CD4-positive, alpha-beta T cell treated with Interleukin-17A for 4 hours (primary cell): ENCODE measurements around the gene NVL.
"Not testable (repeated sequence)": the region's sequence is repeated elsewhere in the genome, so short reads cannot be mapped to it uniquely, and the experiment has no call there.

Experiments used
- DNase-seq: peaks from one replicate; pipeline ENCODE4 v3.0.0-alpha.2; 2020; ENCODE audit warnings: mixed read lengths

Gene NVL

DNA sequence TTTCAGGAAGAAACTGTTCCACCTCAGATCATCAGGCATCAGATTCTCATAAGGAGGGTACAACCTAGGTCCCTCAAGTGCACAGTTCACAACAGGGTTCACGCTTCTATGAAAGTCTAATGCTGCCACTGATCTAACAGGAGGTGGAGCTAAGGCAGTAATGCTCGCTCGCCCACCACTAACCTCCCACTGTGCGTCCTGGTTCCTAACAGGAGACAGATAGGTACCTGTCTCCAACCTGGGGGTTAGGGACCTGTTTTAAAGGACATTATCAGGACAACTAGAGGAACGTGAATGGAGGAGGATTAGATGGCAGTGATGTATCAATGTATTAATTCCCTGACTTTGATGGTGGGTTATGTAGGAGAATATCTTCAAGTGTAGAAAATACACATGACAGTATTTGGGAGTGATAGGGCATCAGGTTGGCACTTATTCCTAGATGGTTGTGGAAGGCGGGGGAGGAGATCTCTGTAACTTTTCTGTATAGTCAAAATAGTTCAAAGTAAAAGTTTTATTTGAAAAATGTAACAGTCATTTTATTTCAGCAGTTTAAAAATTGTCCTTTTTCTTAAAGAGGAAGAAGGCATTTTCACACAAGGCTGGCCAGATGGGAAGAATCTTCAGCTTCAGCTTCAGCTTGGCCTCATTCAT lies 103.0 kb downstream of the NVL start:
- no peak for DNase-seq

DNA sequence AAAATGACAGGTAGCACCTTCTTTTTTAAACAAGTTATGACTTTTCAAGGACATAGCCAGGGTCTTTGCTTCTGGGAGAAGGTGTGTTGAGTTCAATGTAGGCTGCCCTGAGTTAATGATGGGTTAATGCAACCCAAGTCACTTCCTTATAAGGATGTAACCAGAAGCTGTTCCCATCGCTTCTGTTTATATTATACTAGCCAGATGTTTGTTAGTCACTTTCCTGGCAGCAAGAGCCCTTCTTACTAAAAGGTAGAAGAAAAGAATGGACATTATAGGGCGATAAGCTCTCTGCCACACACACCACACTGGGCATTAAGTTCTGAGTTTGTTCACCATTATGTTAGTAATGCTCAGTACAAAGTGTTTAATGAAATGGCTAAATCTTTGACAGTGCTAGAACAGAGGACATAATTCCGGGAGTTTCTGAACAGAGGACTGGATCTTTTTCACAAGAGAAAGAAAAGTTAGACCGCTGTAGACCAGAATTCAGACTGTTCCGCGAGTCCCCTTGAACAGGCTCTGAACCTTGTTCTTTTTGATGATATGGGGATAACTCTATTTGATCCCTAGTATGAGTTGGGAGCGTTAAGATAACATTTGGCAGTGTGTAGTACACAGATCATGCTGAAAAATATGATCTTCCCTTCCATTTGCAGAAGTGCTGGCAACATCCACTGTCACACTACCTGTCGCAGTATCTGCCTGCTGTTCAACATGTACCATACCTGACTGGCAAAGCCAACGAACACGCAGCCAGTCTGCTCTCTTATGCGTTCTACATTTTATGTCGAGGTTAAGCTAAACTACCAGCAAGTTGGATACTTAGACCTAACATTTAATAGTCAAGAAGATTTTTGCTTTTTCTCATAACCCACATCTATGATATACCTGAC lies 105.9 kb downstream of the NVL start:
- DNase-seq, result no peak

DNA sequence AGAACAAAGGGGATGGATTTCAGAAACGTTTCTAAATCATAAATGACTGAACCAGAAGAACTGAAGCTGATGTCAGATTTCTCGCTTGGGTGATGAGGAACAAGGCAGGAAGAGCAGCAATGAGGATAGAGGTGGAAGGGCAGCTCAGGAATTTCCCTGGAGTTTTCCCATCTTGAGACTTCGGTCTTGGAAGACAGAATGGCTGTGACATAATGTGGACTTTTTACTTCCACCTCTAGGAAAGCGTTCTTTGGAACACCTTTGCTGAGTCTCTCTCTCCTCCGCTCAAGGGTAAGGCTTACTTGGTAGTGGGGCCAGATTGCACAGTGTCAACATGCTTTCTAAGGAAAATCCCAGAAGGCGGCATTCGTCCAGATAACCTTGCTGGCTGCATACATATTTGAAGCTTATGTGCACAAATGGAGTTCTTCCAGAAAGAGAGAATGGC lies 110.3 kb downstream of the NVL start:
- no peak for DNase-seq

DNA sequence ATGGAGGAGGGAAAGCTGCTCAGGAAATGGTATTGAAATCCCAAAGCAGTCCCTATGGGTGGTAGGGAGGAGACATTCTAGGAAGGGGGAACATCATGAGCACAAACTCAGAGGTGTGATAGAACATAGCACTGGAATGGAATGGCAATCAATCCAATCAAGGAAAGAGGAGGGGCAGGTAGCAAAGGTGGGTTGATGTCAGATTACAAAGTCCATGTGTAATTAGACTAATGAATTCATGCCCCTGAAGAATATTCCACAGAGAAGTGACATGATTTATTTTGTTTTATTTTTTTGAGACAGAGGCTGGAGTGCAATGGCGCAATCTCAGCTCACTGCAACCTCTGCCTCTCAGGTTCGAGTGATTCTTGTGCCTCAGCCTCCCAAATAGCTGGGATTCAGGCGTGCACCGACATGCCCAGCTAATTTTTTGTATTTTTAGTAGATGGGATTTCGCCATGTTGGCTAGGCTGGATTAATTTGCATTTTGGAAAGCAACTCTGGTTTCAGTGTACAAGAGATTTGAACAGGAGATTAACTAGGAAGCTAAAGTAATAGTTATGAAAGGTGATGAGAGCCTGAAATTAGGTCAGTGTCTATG lies 110.9 kb downstream of the NVL start:
- DNase-seq, result no peak

DNA sequence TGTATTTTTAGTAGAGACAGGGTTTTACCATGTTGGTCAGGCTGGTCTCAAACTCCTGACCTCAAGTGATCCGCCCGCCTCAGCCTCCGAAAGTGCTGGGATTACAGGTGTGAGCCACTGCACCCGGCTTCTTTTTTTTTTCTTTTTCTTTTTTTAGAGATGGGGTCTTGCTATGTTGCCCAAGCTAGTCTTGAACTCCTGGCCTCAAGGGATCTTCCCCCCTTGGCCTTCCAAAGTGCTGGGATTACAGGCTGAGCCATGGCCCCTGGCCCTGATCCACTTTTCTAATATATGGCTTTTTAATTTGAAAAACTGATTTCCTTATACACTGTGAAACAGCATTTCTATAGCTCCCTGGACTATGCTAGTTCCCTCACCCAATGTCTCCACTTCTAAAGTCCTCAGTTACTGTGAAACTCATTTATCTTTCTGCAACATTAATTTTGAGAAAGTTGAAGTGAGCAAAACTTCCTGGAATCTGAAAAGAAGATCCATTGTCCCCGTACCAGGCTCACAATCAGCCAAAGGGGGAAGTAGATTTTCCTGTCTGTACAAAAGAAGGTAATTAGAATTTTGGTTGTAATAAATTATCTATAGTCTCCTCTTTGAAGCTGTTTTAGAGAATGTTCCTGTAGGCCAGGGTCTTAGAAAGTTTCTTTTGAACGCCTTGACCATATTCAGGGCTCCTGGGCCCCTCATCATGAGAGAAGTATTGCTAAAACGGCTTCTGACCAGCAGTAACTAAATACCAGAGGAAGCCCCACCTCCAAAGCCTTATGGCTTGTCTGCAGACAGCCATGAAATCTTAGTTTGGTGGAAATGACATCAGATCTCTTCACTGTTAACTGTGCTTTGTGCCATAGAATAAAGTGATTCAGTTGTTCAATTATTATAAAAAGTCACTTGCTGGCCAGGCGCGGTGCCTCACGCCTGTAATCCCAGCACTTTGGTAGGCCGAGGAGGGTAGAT lies 112.0 kb downstream of the NVL start:
- no peak for DNase-seq

DNA sequence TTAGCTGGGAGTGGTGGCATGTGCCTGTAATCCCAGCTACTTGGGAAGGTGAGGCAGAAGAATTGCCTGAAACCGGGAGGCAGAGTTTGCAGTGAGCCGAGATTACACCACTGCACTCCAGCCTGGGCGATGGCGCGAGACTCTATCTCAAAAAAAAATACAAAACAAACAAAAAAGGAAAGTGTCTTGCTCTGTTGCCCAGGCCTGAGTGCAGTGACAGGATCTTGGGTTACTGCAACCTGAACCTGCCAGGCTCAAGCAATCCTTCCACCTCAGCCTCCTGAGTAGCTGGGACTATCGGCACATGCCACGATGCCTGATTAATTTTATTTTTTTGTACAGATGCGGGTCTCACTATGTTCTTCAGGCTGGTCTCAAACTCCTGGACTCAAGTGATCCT lies 113.6 kb downstream of the NVL start:
- DNase-seq, result no peak

DNA sequence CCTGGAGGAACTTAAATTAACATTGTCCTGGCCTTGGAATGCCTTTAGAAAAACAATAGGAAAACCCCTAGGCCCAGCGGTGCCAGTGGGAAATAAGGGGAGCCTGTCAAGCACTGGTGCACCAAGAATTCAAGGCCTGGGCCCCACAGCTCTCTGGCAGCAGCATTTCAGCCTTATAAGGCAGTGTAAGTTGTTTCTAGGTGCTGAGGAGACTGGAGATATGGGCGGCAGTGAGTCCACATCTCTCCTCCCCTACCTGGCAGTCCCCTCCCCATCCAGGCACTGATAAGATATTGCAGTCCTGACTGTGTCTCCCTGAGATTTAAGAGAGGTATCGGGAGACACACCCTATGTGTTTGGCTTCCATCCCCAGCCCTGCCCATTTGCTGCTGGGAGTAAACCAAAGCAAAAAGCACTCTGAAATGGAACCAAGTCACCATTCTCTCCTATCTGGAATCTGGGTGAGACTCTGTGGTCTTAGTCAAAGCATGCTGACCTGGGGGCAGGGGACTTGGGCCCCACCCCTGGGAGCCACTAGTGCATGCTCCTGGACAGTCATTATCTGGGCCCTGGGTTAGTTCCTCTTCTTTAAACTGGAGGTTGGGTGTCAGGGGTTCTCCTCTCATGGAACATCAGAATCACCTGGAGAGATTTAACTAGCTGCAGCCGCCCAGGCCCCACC lies 116.4 kb downstream of the NVL start:
- no peak for DNase-seq

DNA sequence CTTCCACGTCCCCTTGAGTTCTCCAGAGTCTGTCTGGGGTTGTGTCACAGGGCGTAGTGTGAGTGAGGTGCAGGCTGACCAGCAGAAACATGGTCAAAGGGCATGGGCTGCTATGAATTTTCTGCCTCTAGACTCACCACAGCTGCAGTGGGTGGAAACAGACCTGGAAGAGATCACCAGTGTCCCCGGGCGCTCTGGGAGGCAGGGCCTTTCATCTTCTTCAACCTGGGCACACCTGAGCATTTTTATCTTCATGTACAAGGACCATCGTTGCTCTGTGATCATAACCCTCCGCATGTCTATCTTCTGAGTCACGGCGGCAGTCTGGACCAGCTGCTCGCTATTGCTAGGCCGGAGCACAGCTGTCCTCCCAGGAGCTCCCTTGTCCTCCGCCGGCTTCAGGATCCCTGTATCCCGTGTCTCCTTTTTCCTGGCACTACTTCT lies 117.3 kb downstream of the NVL start:
- DNase-seq, result no peak

DNA sequence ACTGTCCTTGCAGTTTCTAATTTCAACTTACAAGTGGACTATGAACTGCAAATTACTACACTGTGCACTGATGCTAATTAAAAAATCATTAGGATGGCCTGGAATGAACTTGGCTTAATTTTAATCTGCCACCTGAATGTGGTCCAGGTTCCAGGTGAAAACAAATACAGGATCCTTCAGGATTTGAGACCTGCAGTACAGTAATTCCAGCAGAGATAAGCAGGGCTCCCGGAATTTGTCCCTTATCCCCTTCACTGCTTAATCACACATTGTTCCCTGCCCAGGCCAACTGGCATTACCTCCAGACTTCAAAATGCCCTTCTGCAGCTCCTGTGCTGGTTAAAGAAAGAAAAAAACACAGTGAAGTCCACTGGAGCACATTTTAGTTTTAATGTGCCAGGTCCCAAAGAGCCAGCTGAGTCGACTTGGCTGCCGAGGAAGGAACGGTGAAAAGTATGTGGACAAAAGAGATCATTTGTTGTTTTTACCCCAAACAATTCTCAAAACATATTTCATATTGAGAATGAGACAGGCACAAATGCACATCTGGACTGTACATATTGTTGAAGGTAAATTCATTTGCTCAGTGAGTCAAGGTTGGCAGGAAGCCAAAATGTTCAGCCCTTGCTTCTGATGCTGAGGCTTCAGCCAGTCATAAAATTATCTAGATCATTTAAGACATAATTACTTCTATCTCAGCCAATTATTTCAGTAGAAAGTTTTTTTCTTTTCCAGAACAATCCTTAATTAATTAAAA lies 118.6 kb downstream of the NVL start:
- peak; percentile 27 for DNase-seq

DNA sequence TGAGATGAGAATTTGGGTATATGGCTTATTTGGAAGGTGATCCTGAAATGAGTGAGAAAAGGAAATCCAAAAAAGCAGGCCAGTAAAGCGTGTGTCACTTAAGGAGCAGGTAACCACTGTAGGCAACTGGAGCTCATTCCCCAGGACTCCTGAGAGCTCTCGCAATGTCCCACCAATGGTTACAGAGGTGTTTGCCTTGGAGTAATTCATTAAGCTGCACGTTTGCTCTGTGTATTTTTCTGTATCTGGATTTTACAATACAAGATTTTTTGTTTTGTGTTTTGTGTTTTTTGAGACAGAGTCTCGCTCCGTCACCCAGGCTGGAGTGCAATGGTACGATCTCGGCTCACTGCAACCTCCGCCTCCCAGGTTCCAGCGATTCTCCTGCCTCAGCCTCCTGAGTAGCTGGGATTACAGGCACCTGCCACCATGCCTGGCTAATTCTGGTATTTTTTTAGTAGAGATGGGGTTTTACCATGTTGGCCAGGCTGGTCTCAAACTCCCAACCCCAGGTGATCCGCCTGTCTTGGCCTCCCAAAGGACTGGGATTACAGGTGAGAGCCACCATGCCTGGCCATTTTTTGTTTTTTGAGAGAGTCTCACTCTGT lies 123.9 kb downstream of the NVL start:
- not testable (repeated sequence) for DNase-seq

DNA sequence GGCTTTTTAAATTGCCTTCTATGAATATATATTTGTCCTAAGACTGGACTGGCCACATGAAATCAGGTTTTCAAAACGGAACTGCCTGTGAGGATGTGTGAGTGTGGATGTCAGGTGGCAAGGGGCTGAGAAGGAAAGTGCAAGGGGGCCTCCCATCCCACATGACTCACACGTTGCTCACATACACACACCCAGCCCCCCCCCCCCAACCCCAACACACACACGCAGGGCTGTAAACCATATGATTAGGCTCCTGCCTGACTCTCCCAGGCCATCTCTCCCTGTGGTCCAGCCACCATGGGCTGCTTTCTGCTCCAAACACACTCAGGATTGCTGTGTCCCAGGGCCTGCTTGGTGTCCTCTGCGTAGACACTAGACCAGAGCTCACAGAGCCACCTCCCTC lies 124.5 kb downstream of the NVL start:
- DNase-seq, result peak; percentile 59

DNA sequence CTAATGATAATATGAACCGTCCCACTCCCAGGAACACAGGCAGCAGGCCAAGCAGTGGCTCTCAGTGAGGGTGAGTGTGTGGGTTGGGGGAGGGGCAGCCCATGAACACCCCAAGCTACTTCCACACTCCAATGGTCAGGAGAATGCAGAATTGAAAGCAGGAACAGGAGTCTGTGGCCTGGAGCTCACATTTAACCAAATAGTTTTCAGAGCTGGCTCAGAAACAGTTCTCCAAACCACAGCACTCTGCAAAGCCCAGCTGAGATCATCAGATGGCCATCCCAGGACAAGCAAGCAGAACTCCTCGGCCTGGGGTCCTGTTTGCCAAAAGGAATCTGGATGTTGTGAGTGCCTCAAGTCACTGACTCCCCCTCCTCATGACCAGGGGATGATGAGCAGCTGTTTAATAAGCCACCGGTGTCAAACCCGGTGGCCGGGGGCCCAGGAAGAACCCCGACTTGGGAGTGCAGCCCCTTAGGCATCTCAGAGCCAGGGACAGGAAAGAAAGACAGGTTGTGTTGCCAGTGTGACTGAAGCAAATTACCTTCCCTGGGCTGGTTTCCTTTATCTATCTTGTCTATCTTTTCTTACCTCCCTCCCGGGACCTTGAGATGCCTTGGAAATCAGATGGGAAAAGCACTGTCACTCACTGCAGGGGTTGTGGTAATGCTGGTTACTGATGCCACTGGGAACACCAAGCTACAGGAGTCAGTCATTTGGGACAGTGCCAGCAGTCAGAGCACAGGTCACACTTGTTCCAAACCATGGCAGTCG lies 126.5 kb downstream of the NVL start:
- DNase-seq, result no peak

DNA sequence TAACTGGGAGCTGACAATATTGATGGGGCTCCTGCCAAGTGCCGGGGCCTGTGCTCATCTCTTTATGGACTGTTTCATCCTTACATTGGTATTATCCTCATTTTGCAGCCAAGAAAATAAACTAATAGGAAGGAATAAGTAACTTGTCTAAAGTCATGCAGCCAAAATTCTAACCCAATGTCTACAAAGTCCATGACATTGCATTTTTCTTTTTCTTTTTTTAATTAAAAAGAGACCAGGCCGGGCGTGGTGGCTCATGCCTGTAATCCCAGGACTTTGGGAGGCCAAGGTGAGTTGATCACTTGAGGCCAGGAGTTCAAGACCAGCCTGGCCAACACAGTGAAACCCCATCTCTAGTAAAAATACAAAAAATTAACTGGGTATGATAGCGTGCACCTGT lies 128.1 kb downstream of the NVL start:
- no peak for DNase-seq

DNA sequence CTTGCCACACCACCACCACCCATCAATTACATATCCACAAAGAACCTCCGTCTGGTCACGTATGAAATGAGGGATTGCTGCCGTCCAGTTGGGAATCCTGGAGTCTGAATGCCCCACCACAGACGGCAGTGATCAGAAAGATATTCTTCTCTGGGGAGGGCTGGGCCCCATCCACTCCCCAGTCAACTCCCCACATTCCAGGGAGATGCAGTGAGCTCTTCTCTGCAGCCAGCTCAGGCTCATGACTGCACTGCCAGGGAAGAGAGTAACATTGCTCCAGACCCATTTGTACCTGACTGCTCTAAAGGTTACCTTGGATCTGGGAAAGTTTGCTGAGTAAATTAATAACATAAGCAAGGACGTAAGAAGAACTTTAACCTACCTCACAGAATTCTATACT lies 128.6 kb downstream of the NVL start:
- DNase-seq, result no peak

DNA sequence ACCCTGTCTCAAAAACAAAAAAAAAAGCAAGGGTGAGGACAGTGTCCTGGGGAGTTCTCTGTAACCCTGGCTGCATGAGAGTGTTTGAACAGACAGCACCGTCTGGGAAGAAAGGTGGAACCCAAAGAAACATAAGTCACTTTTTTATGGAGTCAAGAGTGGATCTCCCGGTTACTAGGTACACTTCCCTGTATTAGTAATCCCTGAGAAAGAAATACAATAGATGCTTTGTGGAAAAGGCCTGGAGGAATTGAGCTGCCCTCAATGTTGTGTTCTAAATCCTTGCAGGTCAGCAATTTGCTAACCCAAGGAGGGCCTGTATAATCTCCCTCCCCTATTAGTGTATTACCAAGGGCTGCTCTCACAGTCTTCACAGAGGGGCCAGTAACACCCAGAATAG lies 130.3 kb downstream of the NVL start:
- no peak for DNase-seq

DNA sequence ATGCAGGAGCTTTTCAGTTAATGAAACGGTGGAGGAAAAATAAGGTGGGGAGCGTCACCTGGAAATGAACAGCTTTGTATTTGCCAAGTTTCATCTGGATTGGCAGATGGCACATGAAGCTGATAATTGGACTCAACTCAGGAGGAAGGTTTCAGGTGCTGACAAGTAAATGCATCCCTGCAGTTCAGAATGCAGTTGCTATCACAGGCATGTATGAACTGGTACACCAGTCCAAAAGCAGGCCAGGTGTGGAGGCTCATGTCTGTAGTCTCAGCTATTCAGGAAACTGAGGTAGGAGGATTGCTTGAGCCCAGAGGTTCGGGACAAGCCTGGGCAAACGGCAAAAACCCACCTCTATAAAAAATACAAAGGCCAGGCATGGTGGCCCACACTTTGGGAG lies 131.4 kb downstream of the NVL start:
- DNase-seq, result no peak

DNA sequence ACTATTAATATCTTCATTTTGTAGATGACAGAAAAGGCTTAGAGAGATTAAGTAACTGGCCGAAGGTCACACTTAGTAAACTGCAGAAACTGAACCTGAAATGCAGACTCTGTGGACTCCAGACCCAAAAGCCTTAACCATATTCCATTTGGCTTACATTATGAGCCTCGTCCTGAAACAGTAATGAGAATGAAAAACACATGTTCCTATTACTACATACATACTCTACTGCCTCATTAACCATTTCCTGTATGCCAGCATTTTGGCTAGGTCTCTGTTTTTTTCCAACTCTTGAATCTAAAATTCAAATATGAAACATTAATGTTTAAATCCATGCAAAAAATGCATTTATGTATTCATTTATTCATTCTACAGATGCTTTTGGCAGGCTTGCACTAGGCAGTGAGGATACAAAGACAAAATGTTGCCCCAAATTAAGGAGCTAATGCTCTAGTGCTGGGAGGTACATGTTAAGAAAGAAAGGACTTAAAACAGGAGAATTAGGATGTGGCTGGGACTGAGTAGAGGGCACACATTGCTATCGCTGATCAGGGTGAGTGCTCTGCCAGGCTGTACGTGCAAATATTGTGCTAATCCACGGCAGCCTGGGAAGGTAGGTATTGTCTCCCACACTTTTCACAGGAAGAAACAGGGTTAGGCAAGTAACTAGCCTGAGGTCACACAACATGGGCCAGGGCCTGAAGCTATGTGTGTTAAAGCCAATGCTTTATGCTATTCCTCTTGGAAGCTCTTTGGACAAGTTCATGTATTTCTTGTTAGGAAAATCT lies 133.0 kb downstream of the NVL start:
- DNase-seq, result no peak

DNA sequence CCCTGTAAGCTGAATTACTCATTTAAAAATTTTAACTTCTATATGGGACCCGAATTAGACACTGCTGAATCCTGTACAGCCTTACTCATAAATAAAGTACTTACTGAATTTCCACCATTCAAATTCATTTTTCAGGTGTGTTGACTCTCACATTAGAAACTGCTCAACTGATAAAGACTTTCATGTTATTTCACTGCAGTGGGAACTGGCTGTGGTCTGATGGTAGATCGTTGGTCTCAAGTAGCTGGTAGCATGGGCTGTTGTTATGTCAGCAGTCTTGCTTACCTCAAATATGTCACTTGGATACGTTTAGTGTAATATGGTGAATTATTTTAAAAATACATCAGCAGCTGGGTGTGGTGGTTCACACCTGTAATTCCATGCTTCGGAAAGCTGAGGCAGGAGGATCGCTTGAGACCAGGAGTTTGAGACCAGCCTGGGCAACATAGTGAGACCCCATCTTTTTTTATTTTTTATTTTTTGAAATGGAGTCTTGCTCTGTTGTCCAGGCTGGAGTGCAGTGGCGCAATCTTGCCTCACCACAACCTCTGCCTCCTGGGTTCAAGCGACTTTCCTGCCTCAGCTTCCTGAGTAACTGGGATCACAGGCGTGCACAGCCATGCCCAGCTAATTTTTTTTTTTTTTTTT lies 136.5 kb downstream of the NVL start:
- DNase-seq, result no peak
